K562 (cell line): ENCODE data around the gene CUEDC2. TPM values are rescaled to one million over a fixed set of nuclear protein-coding genes. Genes with fewer than 3 reads are reported as not detected.

ENCODE experiments used
- DNMT1 ChIP-seq: fragments of 450-650 bp; IDR thresholded peaks from 2 replicates; pipeline ENCODE4 v1.6.1; 2016; ENCODE audit warnings: antibody characterized with exemption, mild to moderate bottlenecking
- FIP1L1 ChIP-seq: fragments of 200-400 bp; formaldehyde crosslinking; IDR thresholded peaks from 2 replicates; pipeline ENCODE4 v1.6.1; 2018; ENCODE audit warnings: mild to moderate bottlenecking, low read depth, low read length; ENCODE audit not compliant: poor library complexity, severe bottlenecking
- FOXM1 ChIP-seq, 2 experiments: fragments of 450-650 bp in 1 of 2; sonication (generic) in 1 of 2; formaldehyde crosslinking in 1 of 2; IDR thresholded peaks; 2 replicates each; pipeline versions ENCODE4 v1.6.1 to v1.9.0; 2017 to 2022; ENCODE audit warnings: low read depth in 2 of 2, mild to moderate bottlenecking in 2 of 2, missing genetic modification reagents in 1 of 2, moderate library complexity in 1 of 2
- KAT8 ChIP-seq: fragments of 450-650 bp; IDR thresholded peaks from 2 replicates; pipeline ENCODE4 v1.6.1; 2016; ENCODE audit warnings: low read depth, mild to moderate bottlenecking
- MTA2 ChIP-seq: fragments of 450-650 bp; IDR thresholded peaks from 2 replicates; pipeline ENCODE4 v1.6.1; 2016; ENCODE audit warnings: low read depth
- TCF3 ChIP-seq: sonication (generic); formaldehyde crosslinking; IDR thresholded peaks from 2 replicates; pipeline ENCODE4 v1.4.0; 2020; ENCODE audit warnings: mild to moderate bottlenecking, missing genetic modification reagents
- USF1 ChIP-seq: sonication (generic); formaldehyde crosslinking; IDR thresholded peaks from 2 replicates; pipeline ENCODE4 v1.9.0; 2022; ENCODE audit warnings: mild to moderate bottlenecking, missing genetic modification reagents
- ZMIZ1 ChIP-seq, 2 experiments: fragments of 150-350 bp in 1 of 2; IDR thresholded peaks; 2 replicates each; pipeline ENCODE4 v1.6.1; 2012 to 2016; ENCODE audit warnings: low read depth in 2 of 2, low read length in 2 of 2, mild to moderate bottlenecking in 1 of 2, moderate library complexity in 1 of 2
- ZNF217 ChIP-seq: sonication (generic); formaldehyde crosslinking; IDR thresholded peaks from 2 replicates; pipeline ENCODE4 v1.8.0; 2022; ENCODE audit warnings: mild to moderate bottlenecking, missing genetic modification reagents
- ZNF239 ChIP-seq: fragments of 250-450 bp; sonication (Bioruptor Pico); IDR thresholded peaks from 2 replicates; pipeline ENCODE4 v1.4.0; 2020; ENCODE audit warnings: mild to moderate bottlenecking
- ZNF766 ChIP-seq: fragments of 200-800 bp; sonication (Bioruptor generic); conservative IDR thresholded peaks from 2 replicates; pipeline ENCODE4 v1.6.1; 2016; ENCODE audit warnings: missing genetic modification characterization, missing compliant biosample characterization
- ZNF77 ChIP-seq: fragments of 250-450 bp; sonication (Bioruptor Pico); IDR thresholded peaks from 2 replicates; pipeline ENCODE4 v1.5.0; 2020
- polyA plus RNA-seq, 8 experiments: library from polyadenylated mRNA; depleted of rRNA in 4 of 8; stranded (reverse) in 5 of 8; unstranded in 3 of 8; fragments of >200 nt; fragmentation: Nextera tagmentation in 2 of 8; fragmentation: Illumina TruSeq in 1 of 8; extraction: Ambion mirVana in 2 of 8; extraction: Trizol in 1 of 8; gene quantifications; 2 replicates each; pipeline versions ENCODE4 v1.2.1 to v1.2.3, GENCODE V29; 2011 to 2014; ENCODE audit warnings: inconsistent platforms in 1 of 8, missing spikeins in 1 of 8
- total RNA-seq, 7 experiments: library from RNA; depleted of rRNA in 6 of 7; stranded (reverse); fragments of >200 nt in 6 of 7; fragmentation: Illumina TruSeq in 2 of 7; extraction: Trizol in 2 of 7; gene quantifications; 2 replicates each; pipeline versions ENCODE4 v1.2.1 to v1.2.3, GENCODE V29; 2011 to 2021; ENCODE audit warnings: low replicate concordance in 1 of 7
- TF ChIP-seq, protein P1 (sequence below): fragments of 250-450 bp; sonication (Bioruptor Pico); IDR thresholded peaks from 2 replicates; pipeline ENCODE4 v1.5.0; 2021
- TF ChIP-seq, protein P2 (sequence below): IDR thresholded peaks from 2 replicates; pipeline ENCODE4 v1.6.1; 2016; ENCODE audit warnings: missing genetic modification characterization, missing compliant biosample characterization
- TF ChIP-seq, protein P3 (sequence below): fragments of 450-650 bp; IDR thresholded peaks from 2 replicates; pipeline ENCODE4 v1.6.1; 2016; ENCODE audit warnings: mild to moderate bottlenecking
- TF ChIP-seq, protein P4 (sequence below): fragments of 450-650 bp; formaldehyde crosslinking; IDR thresholded peaks from 2 replicates; pipeline ENCODE4 v1.4.0; 2020; ENCODE audit warnings: mild to moderate bottlenecking, moderate library complexity
- TF ChIP-seq, protein P5 (sequence below): fragments of 250-450 bp; sonication (Bioruptor Pico); IDR thresholded peaks from 2 replicates; pipeline ENCODE4 v1.8.0; 2022; ENCODE audit warnings: moderate library complexity, mild to moderate bottlenecking, inconsistent platforms

Gene CUEDC2
- total and polyA plus RNA-seq, 9 of the 15 experiments (the other 6 are each of a cell fraction or from before 2014, with no cell fraction given): 8.5 to 48.9 (median 27.4) TPM

DNA sequence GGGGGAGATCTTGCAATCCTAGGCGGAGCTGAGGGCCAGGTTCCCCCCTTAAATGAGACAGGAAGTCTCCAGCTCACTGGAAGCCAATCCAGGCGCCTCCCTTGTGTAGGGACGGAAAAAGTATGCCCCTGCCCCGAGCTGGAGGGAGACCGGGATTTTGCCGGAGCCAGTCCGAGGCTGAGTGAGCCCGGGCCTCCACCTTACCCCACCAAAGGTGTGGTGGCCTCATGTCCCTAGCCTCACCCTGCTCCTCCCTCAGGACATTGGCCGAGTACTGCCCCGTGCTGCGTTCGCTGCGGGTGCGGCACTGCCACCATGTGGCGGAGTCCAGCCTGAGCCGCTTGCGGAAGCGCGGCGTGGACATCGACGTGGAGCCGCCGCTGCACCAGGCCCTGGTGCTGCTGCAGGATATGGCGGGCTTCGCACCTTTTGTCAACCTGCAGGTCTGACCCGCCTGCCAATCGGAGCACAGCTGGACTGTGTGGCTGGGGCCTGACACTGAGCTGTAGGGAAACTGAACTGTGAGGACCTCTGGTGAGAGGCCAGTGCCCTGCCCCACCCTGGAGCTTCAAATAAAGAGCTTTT is 9.7 kb downstream of the CUEDC2 start (continued):
- TF ChIP-seq ZNF766 (CRISPR knock-in tag): 0 out of 2 replicates have a peak, but pooled peaks have one; percentile 25
- TF ChIP-seq FOXM1 (IDR thresholded peaks at IDR 0.05; ENCODE audit: low read depth): no peak
- TF ChIP-seq FOXM1 (CRISPR knock-in tag; IDR thresholded peaks at IDR 0.05; ENCODE audit: low read depth): no peak
- TF ChIP-seq, protein P1, sequence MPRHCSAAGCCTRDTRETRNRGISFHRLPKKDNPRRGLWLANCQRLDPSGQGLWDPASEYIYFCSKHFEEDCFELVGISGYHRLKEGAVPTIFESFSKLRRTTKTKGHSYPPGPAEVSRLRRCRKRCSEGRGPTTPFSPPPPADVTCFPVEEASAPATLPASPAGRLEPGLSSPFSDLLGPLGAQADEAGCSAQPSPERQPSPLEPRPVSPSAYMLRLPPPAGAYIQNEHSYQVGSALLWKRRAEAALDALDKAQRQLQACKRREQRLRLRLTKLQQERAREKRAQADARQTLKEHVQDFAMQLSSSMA (CRISPR knock-in tag): no peak
- TF ChIP-seq, protein P2, sequence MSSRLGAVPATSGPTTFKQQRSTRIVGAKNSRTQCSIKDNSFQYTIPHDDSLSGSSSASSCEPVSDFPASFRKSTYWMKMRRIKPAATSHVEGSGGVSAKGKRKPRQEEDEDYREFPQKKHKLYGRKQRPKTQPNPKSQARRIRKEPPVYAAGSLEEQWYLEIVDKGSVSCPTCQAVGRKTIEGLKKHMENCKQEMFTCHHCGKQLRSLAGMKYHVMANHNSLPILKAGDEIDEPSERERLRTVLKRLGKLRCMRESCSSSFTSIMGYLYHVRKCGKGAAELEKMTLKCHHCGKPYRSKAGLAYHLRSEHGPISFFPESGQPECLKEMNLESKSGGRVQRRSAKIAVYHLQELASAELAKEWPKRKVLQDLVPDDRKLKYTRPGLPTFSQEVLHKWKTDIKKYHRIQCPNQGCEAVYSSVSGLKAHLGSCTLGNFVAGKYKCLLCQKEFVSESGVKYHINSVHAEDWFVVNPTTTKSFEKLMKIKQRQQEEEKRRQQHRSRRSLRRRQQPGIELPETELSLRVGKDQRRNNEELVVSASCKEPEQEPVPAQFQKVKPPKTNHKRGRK (tag): no peak
- TF ChIP-seq, protein P3, sequence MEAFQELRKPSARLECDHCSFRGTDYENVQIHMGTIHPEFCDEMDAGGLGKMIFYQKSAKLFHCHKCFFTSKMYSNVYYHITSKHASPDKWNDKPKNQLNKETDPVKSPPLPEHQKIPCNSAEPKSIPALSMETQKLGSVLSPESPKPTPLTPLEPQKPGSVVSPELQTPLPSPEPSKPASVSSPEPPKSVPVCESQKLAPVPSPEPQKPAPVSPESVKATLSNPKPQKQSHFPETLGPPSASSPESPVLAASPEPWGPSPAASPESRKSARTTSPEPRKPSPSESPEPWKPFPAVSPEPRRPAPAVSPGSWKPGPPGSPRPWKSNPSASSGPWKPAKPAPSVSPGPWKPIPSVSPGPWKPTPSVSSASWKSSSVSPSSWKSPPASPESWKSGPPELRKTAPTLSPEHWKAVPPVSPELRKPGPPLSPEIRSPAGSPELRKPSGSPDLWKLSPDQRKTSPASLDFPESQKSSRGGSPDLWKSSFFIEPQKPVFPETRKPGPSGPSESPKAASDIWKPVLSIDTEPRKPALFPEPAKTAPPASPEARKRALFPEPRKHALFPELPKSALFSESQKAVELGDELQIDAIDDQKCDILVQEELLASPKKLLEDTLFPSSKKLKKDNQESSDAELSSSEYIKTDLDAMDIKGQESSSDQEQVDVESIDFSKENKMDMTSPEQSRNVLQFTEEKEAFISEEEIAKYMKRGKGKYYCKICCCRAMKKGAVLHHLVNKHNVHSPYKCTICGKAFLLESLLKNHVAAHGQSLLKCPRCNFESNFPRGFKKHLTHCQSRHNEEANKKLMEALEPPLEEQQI: no peak
- TF ChIP-seq ZNF217 (CRISPR knock-in tag): no peak
- TF ChIP-seq ZNF77: no peak
- TF ChIP-seq, protein P4, sequence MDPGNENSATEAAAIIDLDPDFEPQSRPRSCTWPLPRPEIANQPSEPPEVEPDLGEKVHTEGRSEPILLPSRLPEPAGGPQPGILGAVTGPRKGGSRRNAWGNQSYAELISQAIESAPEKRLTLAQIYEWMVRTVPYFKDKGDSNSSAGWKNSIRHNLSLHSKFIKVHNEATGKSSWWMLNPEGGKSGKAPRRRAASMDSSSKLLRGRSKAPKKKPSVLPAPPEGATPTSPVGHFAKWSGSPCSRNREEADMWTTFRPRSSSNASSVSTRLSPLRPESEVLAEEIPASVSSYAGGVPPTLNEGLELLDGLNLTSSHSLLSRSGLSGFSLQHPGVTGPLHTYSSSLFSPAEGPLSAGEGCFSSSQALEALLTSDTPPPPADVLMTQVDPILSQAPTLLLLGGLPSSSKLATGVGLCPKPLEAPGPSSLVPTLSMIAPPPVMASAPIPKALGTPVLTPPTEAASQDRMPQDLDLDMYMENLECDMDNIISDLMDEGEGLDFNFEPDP (CRISPR knock-in tag): no peak
- no peak; a peak in 1 of 4 replicates for TF ChIP-seq ZMIZ1 (IDR thresholded peaks at IDR 0.05; ENCODE audit: low read depth in 2 of 2, low read length in 2 of 2)
- TF ChIP-seq DNMT1: no peak
- TF ChIP-seq KAT8: no peak
- TF ChIP-seq MTA2: no peak
- peak; percentile 69 for TF ChIP-seq FIP1L1
- TF ChIP-seq, protein P5, sequence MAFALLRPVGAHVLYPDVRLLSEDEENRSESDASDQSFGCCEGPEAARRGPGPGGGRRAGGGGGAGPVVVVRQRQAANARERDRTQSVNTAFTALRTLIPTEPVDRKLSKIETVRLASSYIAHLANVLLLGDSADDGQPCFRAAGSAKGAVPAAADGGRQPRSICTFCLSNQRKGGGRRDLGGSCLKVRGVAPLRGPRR (CRISPR knock-in tag): no peak
- TF ChIP-seq USF1 (CRISPR knock-in tag): peak; percentile 85
- no peak for TF ChIP-seq ZNF239 (CRISPR knock-in tag)
- TF ChIP-seq TCF3: no peak
